HCT116 (cell line): ENCODE measurements around the gene DEPDC5. TPM values are rescaled to one million over a fixed set of nuclear protein-coding genes. Genes with fewer than 3 reads are reported as not detected.

ENCODE experiments used
- ATAC-seq: fragments of 200-7000 bp; cut with Tn5 transposase; 2 replicates; pipeline ENCODE4 v1.9.1; 2020; ENCODE audit warnings: mild to moderate bottlenecking, moderate library complexity
- BruUV-seq: library from RNA; stranded (reverse); fragments of 400-500 nt; replicated peaks from 2 replicates; lab custom pipeline; 2021; lab: Mats Ljungman, UMichigan
- CTCF ChIA-PET: fragments of 300-600 bp; sonication (Branson Sonifier 250); formaldehyde crosslinking; loops from one replicate; lab custom pipeline; 2021; ENCODE audit warnings: antibody characterized with exemption; lab: Charles Lee
- POLR2A ChIA-PET: fragments of 300-600, 350-600 bp; sonication (Branson Sonifier 250); formaldehyde crosslinking; loops from one replicate; lab custom pipeline; 2021; ENCODE audit warnings: antibody characterized with exemption; lab: Charles Lee
- RAD21 ChIA-PET, 2 experiments: fragments of 300-600 bp; sonication (Branson Sonifier 250); formaldehyde crosslinking; loops; one replicate each; lab custom pipeline; 2023; ENCODE audit warnings: low total read pairs in 2 of 2; ENCODE audit not compliant: uncharacterized antibody in 2 of 2, unreplicated experiment in 2 of 2, low non-redundant PET in 1 of 2; lab: Charles Lee
- DNase-seq: peaks from one replicate; pipeline ENCODE4 v3.0.0-alpha.2; 2010; ENCODE audit warnings: low read depth, low spot score
- H2AFZ ChIP-seq: fragments of 200-600 bp; shearing (Covaris generic), sonication (generic); 2 replicates; pipeline ENCODE4 v1.6.1; 2017; ENCODE audit warnings: low read depth, mixed run types, mixed read lengths, antibody characterized with exemption, low read length; ENCODE audit not compliant: poor library complexity, severe bottlenecking
- H3K27ac ChIP-seq: 2 replicates; pipeline ENCODE4 v1.5.1; 2012; ENCODE audit warnings: low read depth, low read length
- H3K27me3 ChIP-seq: fragments of 200-600 bp; sonication (generic); 2 replicates; pipeline ENCODE4 v1.6.1; 2016; ENCODE audit warnings: mixed run types, low read length, mixed read lengths; ENCODE audit not compliant: insufficient read depth
- H3K36me3 ChIP-seq, 2 experiments: fragments of 200-500 bp in 1 of 2; fragments of 200-600 bp in 1 of 2; sonication (Bioruptor generic) in 1 of 2; sonication (generic) in 1 of 2; 2 replicates each; pipeline versions ENCODE4 v1.5.1 to v1.6.1; 2014 to 2016; ENCODE audit warnings: low read length in 2 of 2, inconsistent platforms in 1 of 2, mixed read lengths in 1 of 2, mixed run types in 1 of 2; ENCODE audit not compliant: insufficient read depth in 2 of 2, control insufficient read depth in 1 of 2
- H3K4me1 ChIP-seq, 2 experiments: fragments of 200-600 bp in 1 of 2; sonication (generic) in 1 of 2; 2 replicates each; pipeline versions ENCODE4 v1.5.1 to v1.6.1; 2012 to 2017; ENCODE audit warnings: low read length in 2 of 2, inconsistent platforms in 1 of 2, mild to moderate bottlenecking in 1 of 2, mixed read lengths in 1 of 2, mixed run types in 1 of 2, moderate library complexity in 1 of 2; ENCODE audit not compliant: insufficient read depth in 2 of 2, control insufficient read depth in 1 of 2
- H3K4me2 ChIP-seq: fragments of 200-600 bp; sonication (generic); 2 replicates; pipeline ENCODE4 v1.6.1; 2017; ENCODE audit warnings: mixed run types, low read length, mixed read lengths
- H3K4me3 ChIP-seq, 2 experiments: fragments of 200-600 bp in 1 of 2; sonication (generic) in 1 of 2; replicated peaks in 1 of 2; 2 replicates each; pipeline ENCODE4 v1.5.1; 2011 to 2016; ENCODE audit warnings: low read length in 2 of 2, control low read depth in 1 of 2, low read depth in 1 of 2, mild to moderate bottlenecking in 1 of 2, mixed read lengths in 1 of 2, mixed run types in 1 of 2
- H3K79me2 ChIP-seq: fragments of 200-600 bp; sonication (generic); 2 replicates; pipeline ENCODE4 v1.6.1; 2017; ENCODE audit warnings: mild to moderate bottlenecking, mixed run types, low read length, moderate library complexity, mixed read lengths; ENCODE audit not compliant: insufficient read depth
- H3K9ac ChIP-seq: fragments of 200-600 bp; sonication (generic); 2 replicates; pipeline ENCODE4 v1.6.1; 2016; ENCODE audit warnings: low read length, mixed read lengths
- H3K9me2 ChIP-seq: fragments of 200-600 bp; sonication (generic), shearing (Covaris generic); 2 replicates; pipeline ENCODE4 v1.6.1; 2017; ENCODE audit warnings: mixed run types, mild to moderate bottlenecking, moderate library complexity; ENCODE audit not compliant: insufficient read depth
- H3K9me3 ChIP-seq, 2 experiments: fragments of 200-500 bp in 1 of 2; fragments of 200-600 bp in 1 of 2; sonication (Bioruptor generic) in 1 of 2; sonication (generic) in 1 of 2; 2 replicates each; pipeline ENCODE4 v1.6.1; 2014 to 2017; ENCODE audit warnings: low read length in 2 of 2, mixed read lengths in 2 of 2, inconsistent platforms in 1 of 2, low read depth in 1 of 2, mild to moderate bottlenecking in 1 of 2, mixed run types in 1 of 2, moderate library complexity in 1 of 2; ENCODE audit not compliant: control insufficient read depth in 1 of 2, insufficient read depth in 1 of 2
- H4K20me1 ChIP-seq: fragments of 200-600 bp; sonication (generic), shearing (Covaris generic); 2 replicates; pipeline ENCODE4 v1.6.1; 2017; ENCODE audit warnings: mixed run types, mild to moderate bottlenecking, moderate library complexity; ENCODE audit not compliant: insufficient read depth
- CEBPB ChIP-seq: IDR thresholded peaks from 2 replicates; pipeline ENCODE4 v1.6.1; 2012; ENCODE audit warnings: low read depth
- EGR1 ChIP-seq: IDR thresholded peaks from 2 replicates; pipeline ENCODE4 v1.6.1; 2012; ENCODE audit warnings: low read depth
- ELF1 ChIP-seq: IDR thresholded peaks from 2 replicates; pipeline ENCODE4 v1.6.1; 2012; ENCODE audit warnings: low read depth, borderline replicate concordance
- EZH2 ChIP-seq: fragments of 200-600 bp; sonication (generic); IDR thresholded peaks from 2 replicates; pipeline ENCODE4 v1.6.1; 2017; ENCODE audit warnings: antibody characterized with exemption, mixed run types
- EZH2phosphoT487 ChIP-seq: fragments of 200-600 bp; IDR thresholded peaks from 2 replicates; pipeline ENCODE4 v1.6.1; 2018; ENCODE audit warnings: antibody characterized with exemption, borderline replicate concordance
- FOSL1 ChIP-seq: IDR thresholded peaks from 2 replicates; pipeline ENCODE4 v1.6.1; 2012; ENCODE audit warnings: low read depth
- POLR2A ChIP-seq: IDR thresholded peaks from 2 replicates; pipeline ENCODE4 v1.7.0; 2011; ENCODE audit warnings: borderline replicate concordance; ENCODE audit not compliant: insufficient read depth, insufficient read length; ENCODE audit errors: extremely low read depth
- POLR2AphosphoS5 ChIP-seq: IDR thresholded peaks from 2 replicates; pipeline ENCODE4 v1.6.1; 2011; ENCODE audit warnings: mild to moderate bottlenecking, low read depth, low read length, moderate library complexity
- SIN3A ChIP-seq: IDR thresholded peaks from 2 replicates; pipeline ENCODE4 v1.6.1; 2012; ENCODE audit warnings: low read depth
- SP1 ChIP-seq: IDR thresholded peaks from 2 replicates; pipeline ENCODE4 v1.6.1; 2012; ENCODE audit warnings: low read depth
- TCF7L2 ChIP-seq: IDR thresholded peaks from 2 replicates; pipeline ENCODE4 v1.7.0; 2011; ENCODE audit warnings: borderline replicate concordance, inconsistent platforms; ENCODE audit not compliant: insufficient read depth, insufficient read length; ENCODE audit errors: extremely low read depth
- YY1 ChIP-seq: IDR thresholded peaks from 2 replicates; pipeline ENCODE4 v1.6.1; 2011; ENCODE audit warnings: low read length, low read depth, moderate library complexity, mild to moderate bottlenecking; ENCODE audit not compliant: insufficient replicate concordance; ENCODE audit errors: extremely low read depth
- ZFX ChIP-seq: fragments of 450-650 bp; IDR thresholded peaks from 2 replicates; pipeline ENCODE4 v1.6.1; 2017
- ZNF274 ChIP-seq: fragments of 200-500 bp; sonication (Bioruptor generic); IDR thresholded peaks from 2 replicates; pipeline ENCODE4 v1.6.1; 2014; ENCODE audit warnings: mild to moderate bottlenecking, low read depth, low read length, inconsistent platforms
- intact Hi-C: fragments of 100-400 bp; cut with micrococcal nuclease; formaldehyde crosslinking; loops from 2 replicates; pipeline ENCODE4 v1.10.0; 2022
- total RNA-seq: library from RNA; stranded (reverse); gene quantifications from one replicate; pipeline ENCODE4 v1.2.1, GENCODE V29; 2021; ENCODE audit not compliant: unreplicated experiment
- TF ChIP-seq, protein P1 (sequence below): IDR thresholded peaks from 2 replicates; pipeline ENCODE4 v1.6.1; 2012; ENCODE audit warnings: low read depth

Gene DEPDC5
- total RNA-seq, 1 experiment from 2014 or later: 35.0 TPM

DNA sequence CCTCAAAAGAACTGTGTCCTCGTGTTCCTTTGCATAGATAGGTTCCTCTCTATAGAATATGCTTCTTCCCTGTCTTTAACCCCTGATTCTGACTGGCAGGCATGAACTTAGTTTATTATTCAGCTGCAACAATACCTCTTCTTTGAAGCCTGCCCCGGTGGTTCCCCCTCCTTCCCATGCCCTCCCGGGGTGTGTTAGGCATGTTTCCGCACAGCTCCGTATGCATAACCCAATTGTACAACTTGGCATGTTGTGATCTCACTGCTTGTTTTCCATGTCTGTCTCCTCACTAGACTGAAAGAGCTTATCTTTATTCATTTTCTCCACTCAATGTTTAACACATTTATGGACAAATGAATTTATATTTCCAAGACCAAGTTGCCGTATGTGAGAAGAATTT lies 72.6 kb downstream of the DEPDC5 start:
- H3K27ac ChIP-seq: no peak overlapping the region
- H3K9me2 ChIP-seq: no peaks in the 10 kb centered on the region
- ChIA-PET POLR2A (no interaction called here), CTCF (no interaction called here), RAD21 (no interaction called here)
- intact Hi-C loops: loop anchor here (10.0 kb wide), 1 partner anchor 118 kb away; the partner anchor contains the start of gene YWHAH
- no peak overlapping the region for H3K9ac ChIP-seq
- ATAC-seq: no peak
- no peak overlapping the region for H3K4me2 ChIP-seq
- no peak overlapping the region for H2AFZ ChIP-seq
- H3K4me1 ChIP-seq: peaks cover 27 to 28% of the 10 kb centered on the region in 2 experiments
- TF ChIP-seq ZNF274: no peak
- no peak for TF ChIP-seq TCF7L2
- no peak for TF ChIP-seq POLR2A
- TF ChIP-seq, protein P1, sequence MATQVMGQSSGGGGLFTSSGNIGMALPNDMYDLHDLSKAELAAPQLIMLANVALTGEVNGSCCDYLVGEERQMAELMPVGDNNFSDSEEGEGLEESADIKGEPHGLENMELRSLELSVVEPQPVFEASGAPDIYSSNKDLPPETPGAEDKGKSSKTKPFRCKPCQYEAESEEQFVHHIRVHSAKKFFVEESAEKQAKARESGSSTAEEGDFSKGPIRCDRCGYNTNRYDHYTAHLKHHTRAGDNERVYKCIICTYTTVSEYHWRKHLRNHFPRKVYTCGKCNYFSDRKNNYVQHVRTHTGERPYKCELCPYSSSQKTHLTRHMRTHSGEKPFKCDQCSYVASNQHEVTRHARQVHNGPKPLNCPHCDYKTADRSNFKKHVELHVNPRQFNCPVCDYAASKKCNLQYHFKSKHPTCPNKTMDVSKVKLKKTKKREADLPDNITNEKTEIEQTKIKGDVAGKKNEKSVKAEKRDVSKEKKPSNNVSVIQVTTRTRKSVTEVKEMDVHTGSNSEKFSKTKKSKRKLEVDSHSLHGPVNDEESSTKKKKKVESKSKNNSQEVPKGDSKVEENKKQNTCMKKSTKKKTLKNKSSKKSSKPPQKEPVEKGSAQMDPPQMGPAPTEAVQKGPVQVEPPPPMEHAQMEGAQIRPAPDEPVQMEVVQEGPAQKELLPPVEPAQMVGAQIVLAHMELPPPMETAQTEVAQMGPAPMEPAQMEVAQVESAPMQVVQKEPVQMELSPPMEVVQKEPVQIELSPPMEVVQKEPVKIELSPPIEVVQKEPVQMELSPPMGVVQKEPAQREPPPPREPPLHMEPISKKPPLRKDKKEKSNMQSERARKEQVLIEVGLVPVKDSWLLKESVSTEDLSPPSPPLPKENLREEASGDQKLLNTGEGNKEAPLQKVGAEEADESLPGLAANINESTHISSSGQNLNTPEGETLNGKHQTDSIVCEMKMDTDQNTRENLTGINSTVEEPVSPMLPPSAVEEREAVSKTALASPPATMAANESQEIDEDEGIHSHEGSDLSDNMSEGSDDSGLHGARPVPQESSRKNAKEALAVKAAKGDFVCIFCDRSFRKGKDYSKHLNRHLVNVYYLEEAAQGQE: no peak
- no peak for TF ChIP-seq EZH2phosphoT487
- no peak for TF ChIP-seq SIN3A
- TF ChIP-seq CEBPB: no peak
- TF ChIP-seq EGR1: no peak
- TF ChIP-seq SP1: no peak
- TF ChIP-seq EZH2: no peak
- no peak for TF ChIP-seq POLR2AphosphoS5
- no peak for TF ChIP-seq ELF1
- TF ChIP-seq ZFX: no peak
- TF ChIP-seq YY1: no peak
- TF ChIP-seq FOSL1: no peak
- BruUV-seq: no TSS peak
- H3K9me3 ChIP-seq: no peaks in the 10 kb centered on the region
- H3K4me3 ChIP-seq: no peak overlapping the region
- no peaks in the 10 kb centered on the region for H4K20me1 ChIP-seq
- no peaks in the 10 kb centered on the region for H3K27me3 ChIP-seq
- H3K36me3 ChIP-seq: peaks cover 12 to 17% of the 10 kb centered on the region in 2 experiments; a peak in 3 of 4 replicates
- no peak for DNase-seq
- no peaks in the 10 kb centered on the region for H3K79me2 ChIP-seq
